Vagina (tissue), 2 donors: ENCODE measurements around the gene KIR3DL3.

Source experiments
- CTCF ChIP-seq, 3 experiments: fragments of 450-650 bp in 2 of 3; fragments of 200-600 bp in 1 of 3; sonication (generic) in 1 of 3; IDR thresholded peaks; one replicate each; pipeline ENCODE4 v1.5.1; 2017 to 2019; ENCODE audit warnings: antibody characterized with exemption in 3 of 3, mild to moderate bottlenecking in 2 of 3, moderate library complexity in 2 of 3
- POLR2A ChIP-seq, 2 donors: fragments of 450-650 bp; IDR thresholded peaks; one replicate each; pipeline ENCODE4 v1.6.1; 2017; ENCODE audit warnings: antibody characterized with exemption in 2 of 2, mild to moderate bottlenecking in 2 of 2, moderate library complexity in 2 of 2
- POLR2AphosphoS5 ChIP-seq, 2 donors: sonication (generic); formaldehyde crosslinking; IDR thresholded peaks; one replicate each; pipeline ENCODE4 v1.9.0; 2017; ENCODE audit warnings: antibody characterized with exemption in 2 of 2, mild to moderate bottlenecking in 2 of 2, low read depth in 1 of 2; ENCODE audit not compliant: insufficient read depth in 1 of 2

- TF ChIP-seq POLR2A (IDR thresholded peaks at IDR 0.05) (no peak), POLR2AphosphoS5 (IDR thresholded peaks at IDR 0.05; ENCODE audit: insufficient read depth in 1 of 2, low read depth in 1 of 2) (no peak), CTCF (IDR thresholded peaks at IDR 0.05) (no peak)
Observed at GRCh38 chr19:54696766-54697165, 27.5 kb upstream of the KIR3DL3 start.
